DND-41 (cell line): ENCODE data around the gene LRRTM4.

Experiments
- ATAC-seq: fragments of 200-7000 bp; cut with Tn5 transposase; 3 replicates; pipeline ENCODE4 v1.9.1; 2021; ENCODE audit warnings: low read depth; ENCODE audit not compliant: insufficient read depth
- DNase-seq: peaks from one replicate; pipeline ENCODE4 v3.0.0-alpha.2; 2020
- H2AFZ ChIP-seq: 2 replicates; pipeline ENCODE4 v1.6.0; 2012; ENCODE audit warnings: low read depth, low read length
- H3K27ac ChIP-seq: 2 replicates; pipeline ENCODE4 v1.5.1; 2012; ENCODE audit warnings: low read length, inconsistent platforms
- H3K27me3 ChIP-seq: fragments of 200-600 bp; sonication (generic); 2 replicates; pipeline ENCODE4 v1.6.0; 2012; ENCODE audit warnings: low read length, mild to moderate bottlenecking, inconsistent platforms; ENCODE audit not compliant: insufficient read depth, poor library complexity
- H3K36me3 ChIP-seq: 2 replicates; pipeline ENCODE4 v1.5.1; 2012; ENCODE audit warnings: low read length, inconsistent platforms; ENCODE audit not compliant: insufficient read depth
- H3K4me1 ChIP-seq: 2 replicates; pipeline ENCODE4 v1.5.1; 2012; ENCODE audit warnings: mild to moderate bottlenecking, low read length; ENCODE audit not compliant: insufficient read depth
- H3K4me2 ChIP-seq: 2 replicates; pipeline ENCODE4 v1.6.0; 2012; ENCODE audit warnings: mild to moderate bottlenecking, moderate library complexity, low read length, inconsistent platforms; ENCODE audit not compliant: insufficient read depth
- H3K4me3 ChIP-seq, 2 experiments: fragments of 200-600 bp in 1 of 2; shearing (Covaris generic) in 1 of 2; 2 replicates each; pipeline ENCODE4 v1.5.1; 2012 to 2016; ENCODE audit warnings: inconsistent platforms in 2 of 2, low read length in 2 of 2, mild to moderate bottlenecking in 2 of 2, low read depth in 1 of 2, moderate library complexity in 1 of 2
- H3K79me2 ChIP-seq: 2 replicates; pipeline ENCODE4 v1.6.0; 2012; ENCODE audit warnings: low read length, inconsistent platforms; ENCODE audit not compliant: insufficient read depth
- H3K9ac ChIP-seq: 2 replicates; pipeline ENCODE4 v1.6.0; 2012; ENCODE audit warnings: low read depth, mild to moderate bottlenecking, inconsistent platforms, low read length, moderate library complexity
- H3K9me3 ChIP-seq: 2 replicates; pipeline ENCODE4 v1.5.1; 2012; ENCODE audit warnings: low read length, moderate library complexity, mild to moderate bottlenecking, inconsistent platforms; ENCODE audit not compliant: insufficient read depth, severe bottlenecking
- H4K20me1 ChIP-seq: 2 replicates; pipeline ENCODE4 v1.6.0; 2012; ENCODE audit warnings: low read length; ENCODE audit not compliant: insufficient read depth
- CTCF ChIP-seq: IDR thresholded peaks from 2 replicates; pipeline ENCODE4 v1.5.1; 2012; ENCODE audit warnings: borderline replicate concordance, low read length, moderate library complexity, mild to moderate bottlenecking; ENCODE audit not compliant: poor library complexity, severe bottlenecking; ENCODE audit errors: extremely low read depth
- EZH2 ChIP-seq: IDR thresholded peaks from 3 replicates; pipeline ENCODE4 v1.6.1; 2012; ENCODE audit warnings: borderline replicate concordance, low read depth, mild to moderate bottlenecking, moderate library complexity, low read length, inconsistent platforms; ENCODE audit not compliant: severe bottlenecking

LRRTM4 gene

GRCh38 chr2:77232909-77233425 lies 289.2 kb downstream of the LRRTM4 start:
- DNase-seq, result no peak

GRCh38 chr2:77228391-77228790 lies 293.8 kb downstream of the LRRTM4 start:
- TF ChIP-seq CTCF (no peak), EZH2 (no peak)
- no peaks in the 10 kb centered on the region for H3K9me3 ChIP-seq
- no peak overlapping the region for H3K27ac ChIP-seq
- no peaks in the 10 kb centered on the region for H3K36me3 ChIP-seq
- no peaks in the 10 kb centered on the region for H3K79me2 ChIP-seq
- no peaks in the 10 kb centered on the region for H3K4me1 ChIP-seq
- H4K20me1 ChIP-seq, result no peaks in the 10 kb centered on the region
- H2AFZ ChIP-seq, result no peak overlapping the region
- no peak overlapping the region for H3K4me2 ChIP-seq
- DNase-seq (no peak), ATAC-seq (no peak)
- H3K27me3 ChIP-seq, result no peaks in the 10 kb centered on the region
- no peak overlapping the region for H3K4me3 ChIP-seq
- no peak overlapping the region for H3K9ac ChIP-seq

More at GRCh38 chr2:77232909-77233425, 289.2 kb downstream of the LRRTM4 start:
- Histone ChIP-seq H3K36me3 (no peaks in the 10 kb centered on the region), H3K27ac (no peak overlapping the region), H2AFZ (no peak overlapping the region), H4K20me1 (no peaks in the 10 kb centered on the region), H3K79me2 (no peaks in the 10 kb centered on the region), H3K4me3 (no peak overlapping the region), H3K4me2 (no peak overlapping the region), H3K4me1 (no peaks in the 10 kb centered on the region), H3K27me3 (no peaks in the 10 kb centered on the region), H3K9ac (no peak overlapping the region), H3K9me3 (no peaks in the 10 kb centered on the region)
- no peak for ATAC-seq
- TF ChIP-seq CTCF (no peak), EZH2 (no peak)

GRCh38 chr2:77210725-77211124 lies 311.5 kb downstream of the LRRTM4 start:
- H2AFZ ChIP-seq, result no peak overlapping the region
- no peaks in the 10 kb centered on the region for H3K9me3 ChIP-seq
- H3K27ac ChIP-seq, result no peak overlapping the region
- no peak overlapping the region for H3K4me2 ChIP-seq
- no peaks in the 10 kb centered on the region for H4K20me1 ChIP-seq
- DNase-seq (no peak), ATAC-seq (no peak)
- TF ChIP-seq CTCF, result no peak
- no peak for TF ChIP-seq EZH2
- no peak overlapping the region for H3K9ac ChIP-seq
- no peak overlapping the region for H3K4me3 ChIP-seq
- no peaks in the 10 kb centered on the region for H3K36me3 ChIP-seq
- no peaks in the 10 kb centered on the region for H3K79me2 ChIP-seq
- no peaks in the 10 kb centered on the region for H3K27me3 ChIP-seq
- no peaks in the 10 kb centered on the region for H3K4me1 ChIP-seq

GRCh38 chr2:77207331-77207730 lies 314.8 kb downstream of the LRRTM4 start:
- no peak for TF ChIP-seq CTCF
- TF ChIP-seq EZH2, result no peak
- H3K4me1 ChIP-seq, result no peaks in the 10 kb centered on the region
- H3K79me2 ChIP-seq, result no peaks in the 10 kb centered on the region
- DNase-seq (no peak), ATAC-seq (no peak)
- no peaks in the 10 kb centered on the region for H3K9me3 ChIP-seq
- H3K4me3 ChIP-seq, result no peak overlapping the region
- H3K9ac ChIP-seq, result no peak overlapping the region
- no peak overlapping the region for H3K27ac ChIP-seq
- no peak overlapping the region for H3K4me2 ChIP-seq
- H4K20me1 ChIP-seq, result no peaks in the 10 kb centered on the region
- H2AFZ ChIP-seq, result no peak overlapping the region
- no peaks in the 10 kb centered on the region for H3K36me3 ChIP-seq
- H3K27me3 ChIP-seq, result no peaks in the 10 kb centered on the region
